HG03432 (cell line): ENCODE data around the gene NANOS3.
"Not testable (repeated sequence)": the region's sequence is repeated elsewhere in the genome, so short reads cannot be mapped to it uniquely, and the experiment has no call there.

ENCODE experiments used
- ATAC-seq: cut with Tn5 transposase; IDR thresholded peaks from one replicate; pipeline ENCODE4 v1.9.1; 2021; ENCODE audit warnings: mild to moderate bottlenecking, moderate library complexity; ENCODE audit not compliant: unreplicated experiment

The NANOS3 gene

DNA sequence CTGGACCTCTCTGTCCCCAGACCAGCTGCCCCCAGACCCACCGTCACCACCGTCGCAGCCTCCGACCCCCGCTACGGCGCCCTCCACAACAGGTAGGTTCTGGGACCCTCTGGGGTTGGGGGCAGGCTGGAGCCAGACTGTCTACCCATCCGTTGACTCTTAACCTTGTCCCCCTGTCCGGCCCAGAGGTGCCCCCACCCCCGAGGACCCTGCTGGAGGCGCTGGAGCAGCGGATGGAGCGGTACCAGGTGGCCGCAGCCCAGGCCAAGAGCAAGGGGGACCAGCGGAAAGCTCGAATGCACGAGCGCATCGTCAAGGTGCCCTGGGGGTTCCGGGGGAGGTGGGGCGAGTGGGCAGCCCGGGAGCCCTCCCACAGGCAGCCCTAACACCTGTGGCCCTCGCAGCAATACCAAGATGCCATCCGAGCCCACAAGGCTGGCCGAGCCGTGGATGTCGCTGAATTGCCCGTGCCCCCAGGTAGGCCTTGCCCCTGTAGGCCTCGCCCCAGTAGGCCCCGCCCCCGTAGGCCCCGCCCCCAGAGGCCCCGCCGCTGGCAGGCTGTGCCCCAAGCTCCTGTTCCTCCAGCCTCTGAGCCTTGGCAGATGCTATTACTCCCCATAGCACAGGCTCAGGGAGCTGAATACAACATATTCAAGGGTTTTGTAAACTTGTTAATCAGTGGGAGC is 41.9 kb downstream of the NANOS3 start:
- no peak for ATAC-seq

DNA sequence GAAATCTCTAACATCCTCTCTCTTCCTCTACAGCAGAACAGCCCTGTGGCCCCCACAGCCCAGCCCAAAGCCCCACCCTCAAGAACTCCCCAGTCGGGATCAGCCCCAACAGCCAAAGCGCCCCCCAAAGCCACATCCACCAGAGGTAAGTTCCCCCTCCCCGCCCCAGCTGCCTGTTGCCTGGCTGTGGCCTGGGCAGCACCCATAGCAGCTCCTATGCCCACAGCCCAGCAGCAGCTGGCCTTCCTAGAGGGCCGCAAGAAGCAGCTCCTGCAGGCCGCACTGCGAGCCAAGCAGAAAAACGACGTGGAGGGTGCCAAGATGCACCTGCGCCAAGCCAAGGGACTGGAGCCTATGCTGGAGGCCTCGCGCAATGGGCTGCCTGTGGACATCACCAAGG is 43.6 kb downstream of the NANOS3 start:
- no peak for ATAC-seq

DNA sequence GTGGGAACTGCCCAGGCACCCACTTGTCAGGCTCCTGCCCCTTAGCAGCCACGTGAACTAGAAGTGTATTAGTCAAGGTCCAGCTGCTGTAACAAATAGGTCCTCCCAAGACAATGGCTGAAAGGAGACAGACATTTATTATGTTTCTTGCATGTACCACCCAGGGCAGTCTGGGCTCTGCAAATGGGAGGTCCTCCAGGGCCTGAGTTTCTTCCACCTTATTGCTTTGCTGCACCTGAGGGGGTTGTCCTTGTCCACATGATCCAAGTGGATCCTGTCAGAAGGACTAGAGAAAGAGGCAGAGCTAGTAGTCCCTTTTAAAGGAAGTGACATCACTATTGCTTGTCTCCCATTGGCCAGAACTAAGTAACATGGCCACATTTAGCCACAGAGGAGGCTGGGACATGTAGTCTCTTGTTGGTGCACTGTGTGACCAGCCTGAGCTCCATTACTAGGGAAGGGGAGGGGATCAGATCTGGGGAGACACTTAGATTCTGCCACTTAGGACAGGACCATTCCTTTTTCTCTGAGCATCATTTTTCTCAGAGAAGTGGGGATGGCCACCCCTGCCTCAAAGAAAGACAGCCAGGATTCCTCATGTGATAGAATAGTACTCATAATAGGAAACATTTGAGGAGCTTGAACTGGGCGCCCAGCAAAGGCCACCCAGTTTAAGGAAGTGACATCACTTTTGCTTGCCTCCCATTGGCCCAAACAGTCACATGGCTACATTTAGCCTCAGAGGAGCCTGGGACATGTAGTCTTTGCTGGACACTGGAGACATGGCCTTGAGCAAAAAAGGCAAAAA is 44.2 kb downstream of the NANOS3 start:
- no peak for ATAC-seq

DNA sequence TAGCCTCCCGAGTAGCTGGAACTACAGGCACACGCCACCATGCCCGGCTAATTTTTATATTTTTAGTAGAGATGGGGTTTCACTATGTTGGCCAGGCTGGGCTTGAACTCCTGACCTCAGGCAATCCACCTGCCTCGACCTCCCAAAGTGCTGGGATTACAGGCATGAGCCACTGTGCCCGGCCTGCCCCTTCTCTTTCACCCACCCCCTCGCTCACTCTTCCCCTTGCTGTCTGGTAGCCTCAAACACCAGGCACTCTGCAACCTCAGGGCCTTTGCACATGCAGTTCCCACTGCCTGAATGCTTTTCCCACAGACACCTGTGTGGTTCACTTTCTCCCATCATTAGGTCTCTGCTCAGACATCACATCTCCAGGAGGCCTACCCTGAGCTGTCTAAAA is 45.2 kb downstream of the NANOS3 start:
- not testable (repeated sequence) for ATAC-seq

DNA sequence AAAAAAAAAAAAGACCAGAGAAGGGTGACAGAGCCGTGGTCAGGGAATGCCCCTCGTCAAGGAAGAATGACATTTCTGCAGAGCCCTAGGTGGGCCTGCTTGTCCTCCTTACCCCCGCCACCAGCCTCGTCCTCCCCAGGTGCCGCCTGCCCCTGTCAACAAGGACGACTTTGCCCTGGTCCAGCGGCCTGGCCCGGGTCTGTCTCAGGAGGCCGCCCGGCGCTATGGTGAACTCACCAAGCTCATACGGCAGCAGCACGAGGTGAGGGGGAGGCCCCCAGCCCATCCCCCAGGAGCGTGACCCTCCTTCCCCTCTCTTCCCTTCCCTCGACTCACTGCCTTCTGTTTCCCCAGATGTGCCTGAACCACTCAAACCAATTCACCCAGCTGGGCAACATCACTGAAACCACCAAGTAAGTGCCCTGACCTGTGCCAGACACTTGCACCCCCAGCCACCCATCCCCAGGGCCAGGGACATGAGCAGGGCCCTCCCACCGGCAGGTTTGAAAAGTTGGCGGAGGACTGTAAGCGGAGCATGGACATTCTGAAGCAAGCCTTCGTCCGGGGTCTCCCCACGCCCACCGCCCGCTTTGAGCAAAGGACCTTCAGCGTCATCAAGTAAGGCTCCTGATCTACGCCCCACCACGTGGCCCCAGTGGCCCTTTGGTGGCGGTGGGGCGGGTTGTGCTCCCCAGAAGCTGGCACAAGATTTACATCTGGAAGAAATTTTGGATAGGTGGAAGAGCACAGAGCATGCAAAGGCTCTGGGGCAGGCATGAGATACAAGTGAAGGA is 46.5 kb downstream of the NANOS3 start:
- ATAC-seq: no peak

DNA sequence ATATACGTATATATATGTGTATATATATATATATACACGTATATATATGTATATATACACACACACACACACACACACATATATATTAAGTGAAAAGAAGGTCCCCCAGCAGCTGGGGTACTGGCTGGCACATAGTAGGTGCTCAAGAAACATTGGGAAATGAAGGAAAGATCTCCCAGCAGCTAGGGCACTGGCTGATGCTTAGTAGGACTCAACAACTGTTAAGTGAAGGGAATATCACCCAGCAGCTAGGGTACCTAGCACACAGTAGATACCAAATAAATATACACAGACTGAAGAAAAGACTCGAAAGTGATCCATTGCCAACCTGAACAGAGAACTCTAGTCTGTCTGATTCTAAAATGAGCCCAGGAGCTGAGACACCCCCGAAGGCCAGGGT is 49.1 kb downstream of the NANOS3 start:
- no peak for ATAC-seq

DNA sequence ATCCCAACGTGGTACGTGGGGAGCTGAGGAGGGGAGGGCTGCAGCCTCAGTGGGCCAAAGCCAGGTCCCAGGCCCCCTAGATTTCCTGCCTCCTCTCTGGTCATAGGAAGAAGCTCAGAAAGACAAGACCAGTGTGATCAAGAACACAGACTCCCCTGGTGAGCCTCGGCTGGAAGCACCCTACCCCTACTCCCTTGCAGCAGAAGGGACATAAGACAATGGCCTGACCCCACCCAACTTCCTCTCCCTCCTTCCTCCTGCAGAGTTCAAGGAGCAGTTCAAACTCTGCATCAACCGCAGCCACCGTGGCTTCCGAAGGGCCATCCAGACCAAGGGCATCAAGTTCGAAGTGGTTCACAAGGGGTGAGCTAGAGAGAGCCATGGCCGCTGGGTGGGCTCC is 49.8 kb downstream of the NANOS3 start:
- ATAC-seq: no peak

DNA sequence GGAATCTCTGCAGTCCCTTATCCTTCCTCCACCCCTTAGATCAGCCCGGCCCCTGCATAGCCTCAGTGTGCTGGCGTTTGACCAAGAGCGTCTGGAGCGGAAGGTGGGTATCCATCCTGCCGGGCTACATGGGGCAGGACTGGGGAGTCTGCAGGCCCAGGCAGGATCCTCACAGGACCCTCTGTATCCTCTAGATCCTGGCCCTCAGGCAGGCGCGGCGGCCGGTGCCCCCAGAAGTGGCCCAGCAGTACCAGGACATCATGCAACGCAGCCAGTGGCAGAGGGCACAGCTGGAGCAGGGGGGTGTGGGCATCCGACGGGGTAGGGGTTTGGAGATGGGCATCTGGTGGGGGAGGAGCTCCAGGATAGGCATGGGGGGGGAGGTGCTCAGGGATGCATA is 52.4 kb downstream of the NANOS3 start:
- ATAC-seq: no peak

DNA sequence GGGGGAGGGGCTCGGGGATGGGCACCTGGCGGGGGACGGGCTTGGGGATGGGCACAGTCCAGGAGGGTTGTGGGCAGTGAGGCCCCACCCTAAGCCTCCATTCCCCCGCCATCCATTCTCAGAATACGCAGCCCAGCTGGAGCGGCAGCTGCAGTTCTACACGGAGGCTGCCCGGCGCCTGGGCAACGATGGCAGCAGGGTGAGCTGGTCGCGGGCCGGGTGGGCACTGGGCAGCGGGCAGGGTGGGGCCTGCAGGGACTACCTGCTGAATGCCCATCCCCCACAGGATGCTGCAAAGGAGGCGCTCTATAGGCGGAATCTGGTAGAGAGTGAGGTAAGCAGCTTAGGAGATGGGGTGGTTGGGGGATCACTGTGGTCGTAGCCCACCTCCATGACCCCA is 53.0 kb downstream of the NANOS3 start:
- ATAC-seq: no peak
